Endothelial cell of umbilical vein (primary cell): ENCODE data around the gene TSHZ3.

Experiments used
- CTCF ChIP-seq, 2 donors: IDR thresholded peaks; 1 replicate in 1 of 2; 2 replicates in 1 of 2; pipeline ENCODE4 v1.5.1; 2011; ENCODE audit warnings: low read length in 2 of 2, mild to moderate bottlenecking in 2 of 2, moderate library complexity in 2 of 2, control low read depth in 1 of 2, inconsistent platforms in 1 of 2, low read depth in 1 of 2; ENCODE audit not compliant: insufficient read depth in 1 of 2; ENCODE audit errors: extremely low read depth in 1 of 2
- POLR2A ChIP-seq: IDR thresholded peaks from 2 replicates; pipeline ENCODE4 v1.6.1; 2012; ENCODE audit warnings: low read depth, mild to moderate bottlenecking, control low read depth, low read length
- POLR2AphosphoS5 ChIP-seq: IDR thresholded peaks from 2 replicates; pipeline ENCODE4 v1.6.1; 2012; ENCODE audit warnings: low read depth, mild to moderate bottlenecking, control low read depth, low read length, moderate library complexity; ENCODE audit not compliant: insufficient read depth

- TF ChIP-seq CTCF (IDR thresholded peaks at IDR 0.05; ENCODE audit: extremely low read depth in 1 of 2, insufficient read depth in 1 of 2, low read depth in 1 of 2, low read length in 2 of 2) (no peak), POLR2AphosphoS5 (no peak), POLR2A (no peak)
These were observed 47.8 kb downstream of the TSHZ3 start for GRCh38 chr19:31301306-31301980.
